Measurements from ENCODE around the gene ATP2C2. TPM values are rescaled to one million over a fixed set of nuclear protein-coding genes. Genes with fewer than 3 reads are reported as not detected.
A peak's percentile ranks its signal among the peaks of the same experiment; 100 is the strongest.

ATP2C2 gene
- total RNA-seq, 1 experiment from 2014 or later, result 26.0 TPM

DNA sequence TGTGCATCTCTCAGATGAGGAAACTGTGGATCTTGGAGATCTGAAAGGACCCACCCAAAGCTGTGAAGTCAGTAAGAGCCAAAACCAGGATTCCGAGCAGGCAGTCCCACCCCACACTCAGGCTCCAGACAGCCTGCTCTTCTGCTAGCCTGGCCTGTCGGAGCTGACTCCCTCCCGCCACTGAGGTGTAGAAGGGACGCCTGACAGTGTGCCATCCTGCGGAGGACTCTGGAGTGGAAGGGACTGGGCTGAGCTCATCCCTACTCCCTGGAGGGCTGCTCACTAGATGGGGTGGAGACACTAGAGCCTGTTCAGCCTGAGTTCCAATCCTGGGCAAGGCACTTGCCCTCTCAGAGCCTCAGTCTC is 37.7 kb upstream of the ATP2C2 start:
- Histone ChIP-seq H3K9ac (ENCODE audit: low read length) (no peak overlapping the region), H3K4me3 (ENCODE audit: low read length) (no peak overlapping the region), H3F3A (ENCODE audit: low read length, unreplicated experiment) (no peaks in the 10 kb centered on the region), H4K20me1 (ENCODE audit: low read length) (no peaks in the 10 kb centered on the region), H3K4me2 (ENCODE audit: low read length) (no peak overlapping the region), H3K9me3 (ENCODE audit: low read length) (no peaks in the 10 kb centered on the region), H3K79me2 (ENCODE audit: low read length) (no peaks in the 10 kb centered on the region), H3K27me3 (ENCODE audit: low read length) (no peaks in the 10 kb centered on the region), H3K9me2 (replicated peaks; ENCODE audit: low read length) (no peaks in the 10 kb centered on the region), H2AFZ (ENCODE audit: low read length) (no peak overlapping the region), H3K27ac (ENCODE audit: low read length) (no peak overlapping the region), H3K4me1 (ENCODE audit: insufficient read depth, low read length) (no peaks in the 10 kb centered on the region), H3K36me3 (ENCODE audit: low read depth, low read length) (no peaks in the 10 kb centered on the region)
- intact Hi-C loops (cut with micrococcal nuclease), result no loop called here
- POLR2A ChIA-PET (ENCODE audit: unreplicated experiment), result no interaction called here
- BruUV-seq (replicated peaks), result no TSS peak
- CTCF ChIA-PET, result no interaction called here
- no peak for DNase-seq
- no peak for TF ChIP-seq EZH2 (IDR thresholded peaks at IDR 0.05; ENCODE audit: low read length, unreplicated experiment)
- no peak for TF ChIP-seq EZH2phosphoT487 (IDR thresholded peaks at IDR 0.05; ENCODE audit: borderline replicate concordance, low read length)
- no peak for TF ChIP-seq CTCF (conservative IDR thresholded peaks at IDR 0.05; ENCODE audit: low read depth, low read length)
- no peak for ATAC-seq

- Histone ChIP-seq H3K36me3 (ENCODE audit: low read depth, low read length) (no peaks in the 10 kb centered on the region), H3K4me1 (ENCODE audit: insufficient read depth, low read length) (no peaks in the 10 kb centered on the region), H3K27ac (ENCODE audit: low read length) (no peak overlapping the region), H3K9me3 (ENCODE audit: low read length) (no peaks in the 10 kb centered on the region), H3K4me3 (ENCODE audit: low read length) (no peak overlapping the region), H3K27me3 (ENCODE audit: low read length) (no peaks in the 10 kb centered on the region), H2AFZ (ENCODE audit: low read length) (no peak overlapping the region), H3K79me2 (ENCODE audit: low read length) (no peaks in the 10 kb centered on the region), H3K9me2 (replicated peaks; ENCODE audit: low read length) (no peaks in the 10 kb centered on the region), H3K4me2 (ENCODE audit: low read length) (no peak overlapping the region), H4K20me1 (ENCODE audit: low read length) (no peaks in the 10 kb centered on the region), H3K9ac (ENCODE audit: low read length) (no peak overlapping the region), H3F3A (ENCODE audit: low read length, unreplicated experiment) (no peaks in the 10 kb centered on the region)
- ChIA-PET POLR2A (ENCODE audit: unreplicated experiment) (no interaction called here), CTCF (no interaction called here)
- intact Hi-C loops (cut with micrococcal nuclease), result no loop called here
- no peak for ATAC-seq
- DNase-seq, result peak; percentile 48
- BruUV-seq (replicated peaks), result no TSS peak
- TF ChIP-seq EZH2 (IDR thresholded peaks at IDR 0.05; ENCODE audit: low read length, unreplicated experiment) (no peak), EZH2phosphoT487 (IDR thresholded peaks at IDR 0.05; ENCODE audit: borderline replicate concordance, low read length) (no peak), CTCF (conservative IDR thresholded peaks at IDR 0.05; ENCODE audit: low read depth, low read length) (no peak)
Observed at GRCh38 chr16:84331998-84332780, 36.1 kb upstream of the ATP2C2 start.

- Histone ChIP-seq H3K4me1 (ENCODE audit: insufficient read depth, low read length) (no peaks in the 10 kb centered on the region), H4K20me1 (ENCODE audit: low read length) (no peaks in the 10 kb centered on the region), H3K27me3 (ENCODE audit: low read length) (no peaks in the 10 kb centered on the region), H3K36me3 (ENCODE audit: low read depth, low read length) (no peaks in the 10 kb centered on the region), H3K9me3 (ENCODE audit: low read length) (no peaks in the 10 kb centered on the region), H3K9ac (ENCODE audit: low read length) (no peak overlapping the region), H3K4me2 (ENCODE audit: low read length) (no peak overlapping the region), H3K4me3 (ENCODE audit: low read length) (no peak overlapping the region), H3F3A (ENCODE audit: low read length, unreplicated experiment) (no peaks in the 10 kb centered on the region), H2AFZ (ENCODE audit: low read length) (no peak overlapping the region), H3K9me2 (replicated peaks; ENCODE audit: low read length) (no peaks in the 10 kb centered on the region), H3K27ac (ENCODE audit: low read length) (no peak overlapping the region), H3K79me2 (ENCODE audit: low read length) (no peaks in the 10 kb centered on the region)
- ChIA-PET CTCF (no interaction called here), POLR2A (ENCODE audit: unreplicated experiment) (no interaction called here)
- no peak for ATAC-seq
- no peak for TF ChIP-seq EZH2phosphoT487 (IDR thresholded peaks at IDR 0.05; ENCODE audit: borderline replicate concordance, low read length)
- TF ChIP-seq EZH2 (IDR thresholded peaks at IDR 0.05; ENCODE audit: low read length, unreplicated experiment), result no peak
- TF ChIP-seq CTCF (conservative IDR thresholded peaks at IDR 0.05; ENCODE audit: low read depth, low read length), result no peak
- no peak for DNase-seq
- intact Hi-C loops (cut with micrococcal nuclease), result no loop called here
- no TSS peak for BruUV-seq (replicated peaks)
Observed at GRCh38 chr16:84332975-84333684, 35.2 kb upstream of the ATP2C2 start.
